HG03103 (cell line): ENCODE data around the gene TOX2.

Experiments used
- ATAC-seq: cut with Tn5 transposase; IDR thresholded peaks from one replicate; pipeline ENCODE4 v1.9.1; 2021; ENCODE audit warnings: low read depth; ENCODE audit not compliant: unreplicated experiment

TOX2 gene

DNA sequence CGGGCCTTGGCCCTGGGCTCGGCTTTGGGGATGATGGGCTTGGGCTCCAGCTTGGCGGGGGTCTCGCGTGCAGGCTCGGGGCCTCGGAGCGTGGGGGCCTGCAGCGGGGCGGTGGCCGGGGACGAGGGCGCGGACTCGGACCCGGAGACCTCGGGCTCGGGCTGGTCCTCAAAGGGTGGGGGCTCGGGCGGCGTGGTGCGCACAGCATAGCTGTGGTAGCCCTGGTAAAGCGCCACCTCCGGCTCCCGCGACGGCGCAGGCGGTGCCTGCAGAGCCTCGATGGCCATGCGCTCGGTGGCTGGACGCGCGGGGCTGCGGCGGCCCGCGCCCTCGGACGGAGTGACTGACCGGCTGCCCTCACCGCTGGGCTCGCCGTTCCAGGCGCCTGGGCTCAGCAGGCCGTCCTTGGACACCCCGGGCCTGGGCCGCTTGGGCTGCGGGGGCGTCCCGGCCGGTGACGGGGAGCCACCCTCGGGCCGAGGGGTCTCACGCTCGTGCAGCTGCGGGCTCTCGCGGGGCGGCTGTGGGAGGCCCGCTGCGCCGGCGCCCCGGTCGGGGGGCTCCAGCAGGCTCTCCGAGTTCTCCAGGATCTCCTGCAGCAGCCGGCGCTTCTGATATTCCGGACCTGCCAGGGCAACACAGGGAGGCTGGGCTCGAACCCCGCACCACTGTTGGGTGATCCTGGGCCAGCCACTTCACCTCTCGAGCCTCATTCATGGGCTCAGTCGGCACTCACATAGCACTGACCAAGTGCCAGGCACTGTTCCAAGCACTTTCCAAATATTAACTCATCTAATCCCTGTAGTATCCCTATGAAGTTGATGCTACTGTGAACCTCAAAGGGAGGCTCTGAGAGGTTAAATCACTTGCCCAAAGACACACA lies 201.4 kb downstream of the TOX2 start:
- no peak for ATAC-seq

DNA sequence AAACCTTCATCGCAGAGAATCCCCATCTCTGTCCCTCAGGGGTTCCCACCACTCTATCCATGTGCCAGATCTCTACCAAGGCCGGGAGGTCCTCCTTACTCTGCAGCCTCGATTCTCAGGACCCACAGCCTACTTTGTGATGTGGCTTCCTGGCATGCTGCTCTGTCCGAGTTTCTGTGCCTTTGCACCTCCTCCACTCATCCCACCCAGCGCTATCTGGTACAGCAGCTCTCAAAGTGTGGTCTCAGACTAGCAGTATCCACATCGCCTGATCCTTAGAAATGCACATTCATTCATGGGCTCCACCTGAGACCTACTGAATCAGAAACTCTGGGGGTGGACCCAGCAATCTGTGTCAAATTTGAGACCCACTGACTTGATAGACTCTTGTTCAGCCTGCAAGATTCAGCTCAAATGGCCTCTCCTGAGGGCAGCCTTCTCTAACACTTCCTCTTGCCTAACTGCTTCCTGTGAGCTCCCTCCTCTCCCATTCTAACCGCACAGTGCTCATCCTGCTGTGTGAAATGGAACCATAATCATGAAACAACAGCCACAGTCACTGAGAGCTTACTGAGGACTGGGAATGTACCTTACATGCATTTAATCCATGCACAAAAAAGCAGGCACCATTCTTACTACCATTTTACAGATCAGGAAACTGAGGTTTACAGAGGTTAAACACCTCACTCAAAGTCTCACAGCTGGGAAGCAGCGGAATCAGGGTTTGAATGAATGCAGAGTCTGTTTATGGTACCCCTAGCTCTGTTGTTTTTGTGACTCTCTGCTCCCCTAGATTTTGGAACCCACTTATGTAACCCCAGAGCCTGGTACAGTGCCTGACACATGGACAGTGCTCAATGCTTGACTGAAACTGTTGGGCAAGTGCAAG lies 202.9 kb downstream of the TOX2 start:
- no peak for ATAC-seq

DNA sequence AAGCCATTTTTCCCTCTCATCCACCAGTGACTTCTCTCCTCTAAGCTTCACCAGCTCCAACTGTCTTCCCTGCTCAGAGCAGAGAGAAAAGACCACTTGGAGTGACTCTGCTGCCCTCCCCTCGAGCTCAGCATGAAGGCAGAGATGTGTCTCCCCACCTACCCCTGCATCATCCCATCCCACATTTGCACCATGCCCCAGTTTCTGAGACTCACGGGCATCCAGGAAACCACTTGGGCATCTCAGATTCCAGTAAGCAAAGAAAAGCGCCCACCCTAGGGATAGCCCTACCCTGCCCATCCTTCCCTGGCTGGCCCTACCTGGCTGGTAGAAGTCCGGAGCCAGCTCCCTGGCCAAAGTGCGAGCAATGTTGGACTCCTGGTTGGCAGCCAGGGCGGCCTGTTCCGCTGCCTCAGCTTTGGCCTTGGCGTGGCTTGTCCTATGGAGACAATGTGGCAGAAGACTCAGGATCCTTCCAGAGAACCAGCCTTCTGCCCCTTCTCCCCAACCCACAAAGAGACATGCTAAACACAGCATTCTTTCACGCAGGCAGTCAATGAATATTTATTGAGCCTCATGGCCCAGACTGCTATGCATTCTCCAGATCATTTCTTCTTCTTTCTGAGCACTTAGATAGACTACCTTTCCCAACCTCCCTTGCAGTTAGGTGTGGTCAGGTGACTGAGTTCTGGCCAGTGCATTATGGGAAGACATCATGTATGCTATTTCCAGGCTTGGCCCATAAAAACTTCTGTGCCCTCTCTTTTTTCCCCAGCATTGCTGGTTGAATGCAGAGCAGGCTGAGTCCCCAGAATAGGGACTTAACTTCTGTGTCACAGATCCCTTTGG lies 203.8 kb downstream of the TOX2 start:
- no peak for ATAC-seq
